Measurements from ENCODE around the gene FLII.

Gene FLII

DNA sequence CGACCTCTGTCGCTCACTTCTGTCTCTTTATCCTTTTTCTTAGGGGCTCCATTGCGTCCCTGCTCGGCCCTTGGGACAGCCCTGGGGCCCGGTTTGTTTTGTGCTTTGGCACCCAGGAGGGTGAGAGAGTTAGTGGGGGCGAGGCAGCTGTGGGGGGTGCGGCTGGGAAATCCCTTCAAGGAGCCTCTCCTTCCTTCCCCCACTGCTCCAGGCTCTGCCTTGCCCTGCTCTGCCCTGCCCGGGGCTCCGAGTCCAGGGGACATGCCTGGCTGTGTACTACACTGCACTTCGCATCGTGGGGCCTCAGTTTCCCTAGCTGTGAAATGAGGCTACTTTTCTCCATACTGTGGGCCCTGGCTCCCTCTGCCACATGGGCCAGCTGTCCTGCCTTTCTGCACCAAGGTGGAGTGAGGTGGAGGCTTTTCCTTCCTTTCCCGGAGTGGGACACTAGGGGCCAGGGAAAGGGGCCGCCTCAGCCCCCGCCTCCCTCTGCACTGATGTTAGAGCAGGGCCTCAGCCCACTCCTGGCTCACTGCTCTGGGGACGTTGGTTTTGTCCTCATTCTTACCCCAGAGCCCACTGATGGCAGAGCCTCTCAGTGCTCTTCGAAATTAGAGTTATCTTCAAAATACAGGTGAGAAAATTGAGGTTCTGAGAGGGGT, 32.1 kb downstream of the FLII start (continued):
- TF ChIP-seq, protein P1, sequence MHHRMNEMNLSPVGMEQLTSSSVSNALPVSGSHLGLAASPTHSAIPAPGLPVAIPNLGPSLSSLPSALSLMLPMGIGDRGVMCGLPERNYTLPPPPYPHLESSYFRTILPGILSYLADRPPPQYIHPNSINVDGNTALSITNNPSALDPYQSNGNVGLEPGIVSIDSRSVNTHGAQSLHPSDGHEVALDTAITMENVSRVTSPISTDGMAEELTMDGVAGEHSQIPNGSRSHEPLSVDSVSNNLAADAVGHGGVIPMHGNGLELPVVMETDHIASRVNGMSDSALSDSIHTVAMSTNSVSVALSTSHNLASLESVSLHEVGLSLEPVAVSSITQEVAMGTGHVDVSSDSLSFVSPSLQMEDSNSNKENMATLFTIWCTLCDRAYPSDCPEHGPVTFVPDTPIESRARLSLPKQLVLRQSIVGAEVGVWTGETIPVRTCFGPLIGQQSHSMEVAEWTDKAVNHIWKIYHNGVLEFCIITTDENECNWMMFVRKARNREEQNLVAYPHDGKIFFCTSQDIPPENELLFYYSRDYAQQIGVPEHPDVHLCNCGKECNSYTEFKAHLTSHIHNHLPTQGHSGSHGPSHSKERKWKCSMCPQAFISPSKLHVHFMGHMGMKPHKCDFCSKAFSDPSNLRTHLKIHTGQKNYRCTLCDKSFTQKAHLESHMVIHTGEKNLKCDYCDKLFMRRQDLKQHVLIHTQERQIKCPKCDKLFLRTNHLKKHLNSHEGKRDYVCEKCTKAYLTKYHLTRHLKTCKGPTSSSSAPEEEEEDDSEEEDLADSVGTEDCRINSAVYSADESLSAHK (tag by site-specific recombination; IDR thresholded peaks at IDR 0.05), result no peak
- TF ChIP-seq ZNF623 (tag by site-specific recombination; IDR thresholded peaks at IDR 0.05) (no peak; the same call in 1 of the 2 replicates), ZNF366 (tag by site-specific recombination; conservative IDR thresholded peaks at IDR 0.05) (no peak), ZNF10 (tag by site-specific recombination; IDR thresholded peaks at IDR 0.05) (no peak)
- TF ChIP-seq, protein P2, sequence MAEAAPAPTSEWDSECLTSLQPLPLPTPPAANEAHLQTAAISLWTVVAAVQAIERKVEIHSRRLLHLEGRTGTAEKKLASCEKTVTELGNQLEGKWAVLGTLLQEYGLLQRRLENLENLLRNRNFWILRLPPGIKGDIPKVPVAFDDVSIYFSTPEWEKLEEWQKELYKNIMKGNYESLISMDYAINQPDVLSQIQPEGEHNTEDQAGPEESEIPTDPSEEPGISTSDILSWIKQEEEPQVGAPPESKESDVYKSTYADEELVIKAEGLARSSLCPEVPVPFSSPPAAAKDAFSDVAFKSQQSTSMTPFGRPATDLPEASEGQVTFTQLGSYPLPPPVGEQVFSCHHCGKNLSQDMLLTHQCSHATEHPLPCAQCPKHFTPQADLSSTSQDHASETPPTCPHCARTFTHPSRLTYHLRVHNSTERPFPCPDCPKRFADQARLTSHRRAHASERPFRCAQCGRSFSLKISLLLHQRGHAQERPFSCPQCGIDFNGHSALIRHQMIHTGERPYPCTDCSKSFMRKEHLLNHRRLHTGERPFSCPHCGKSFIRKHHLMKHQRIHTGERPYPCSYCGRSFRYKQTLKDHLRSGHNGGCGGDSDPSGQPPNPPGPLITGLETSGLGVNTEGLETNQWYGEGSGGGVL (tag by site-specific recombination; IDR thresholded peaks at IDR 0.05), result peak; percentile 92
- TF ChIP-seq, protein P3, sequence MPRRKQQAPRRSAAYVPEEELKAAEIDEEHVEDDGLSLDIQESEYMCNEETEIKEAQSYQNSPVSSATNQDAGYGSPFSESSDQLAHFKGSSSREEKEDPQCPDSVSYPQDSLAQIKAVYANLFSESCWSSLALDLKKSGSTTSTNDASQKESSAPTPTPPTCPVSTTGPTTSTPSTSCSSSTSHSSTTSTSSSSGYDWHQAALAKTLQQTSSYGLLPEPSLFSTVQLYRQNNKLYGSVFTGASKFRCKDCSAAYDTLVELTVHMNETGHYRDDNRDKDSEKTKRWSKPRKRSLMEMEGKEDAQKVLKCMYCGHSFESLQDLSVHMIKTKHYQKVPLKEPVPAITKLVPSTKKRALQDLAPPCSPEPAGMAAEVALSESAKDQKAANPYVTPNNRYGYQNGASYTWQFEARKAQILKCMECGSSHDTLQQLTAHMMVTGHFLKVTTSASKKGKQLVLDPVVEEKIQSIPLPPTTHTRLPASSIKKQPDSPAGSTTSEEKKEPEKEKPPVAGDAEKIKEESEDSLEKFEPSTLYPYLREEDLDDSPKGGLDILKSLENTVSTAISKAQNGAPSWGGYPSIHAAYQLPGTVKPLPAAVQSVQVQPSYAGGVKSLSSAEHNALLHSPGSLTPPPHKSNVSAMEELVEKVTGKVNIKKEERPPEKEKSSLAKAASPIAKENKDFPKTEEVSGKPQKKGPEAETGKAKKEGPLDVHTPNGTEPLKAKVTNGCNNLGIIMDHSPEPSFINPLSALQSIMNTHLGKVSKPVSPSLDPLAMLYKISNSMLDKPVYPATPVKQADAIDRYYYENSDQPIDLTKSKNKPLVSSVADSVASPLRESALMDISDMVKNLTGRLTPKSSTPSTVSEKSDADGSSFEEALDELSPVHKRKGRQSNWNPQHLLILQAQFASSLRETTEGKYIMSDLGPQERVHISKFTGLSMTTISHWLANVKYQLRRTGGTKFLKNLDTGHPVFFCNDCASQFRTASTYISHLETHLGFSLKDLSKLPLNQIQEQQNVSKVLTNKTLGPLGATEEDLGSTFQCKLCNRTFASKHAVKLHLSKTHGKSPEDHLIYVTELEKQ (tag by site-specific recombination; IDR thresholded peaks at IDR 0.05; ENCODE audit: borderline replicate concordance), result no peak

DNA sequence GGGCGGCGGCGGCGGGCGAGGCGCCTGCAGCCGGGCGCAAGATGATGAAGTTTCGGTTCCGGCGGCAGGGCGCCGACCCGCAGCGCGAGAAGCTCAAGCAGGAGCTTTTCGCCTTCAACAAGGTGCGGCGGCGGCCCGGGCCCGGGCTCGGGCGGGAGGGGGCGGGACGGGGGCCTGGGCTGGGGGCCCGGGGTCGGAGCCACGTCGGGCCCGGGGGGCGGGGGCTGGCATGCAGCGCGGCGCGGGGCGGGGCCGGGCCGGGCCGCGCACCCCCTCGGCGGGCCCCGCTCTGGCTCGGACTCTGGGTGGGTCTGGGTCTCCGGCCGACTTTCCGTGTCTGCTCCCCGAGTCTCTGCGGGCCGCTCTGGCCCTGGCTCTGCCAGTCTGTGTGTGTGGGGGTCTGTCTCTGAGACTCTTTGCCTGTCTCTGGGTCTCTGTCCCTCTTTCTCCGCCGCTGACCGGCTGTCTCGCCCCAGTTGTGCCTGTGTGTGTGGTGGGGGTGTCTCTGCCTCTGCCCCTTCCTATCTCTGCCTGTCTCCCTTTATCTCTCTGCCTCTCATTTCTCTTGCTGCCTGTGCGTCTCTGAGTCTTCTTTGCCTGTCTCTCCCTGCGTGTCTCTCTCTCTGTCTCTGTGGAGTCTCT, 32.8 kb downstream of the FLII start:
- Histone ChIP-seq H3K36me3 (ENCODE audit: control insufficient read depth in 2 of 2, insufficient read depth in 1 of 2, low read length in 2 of 2) (peaks cover 0 to 7% of the 10 kb centered on the region in 2 experiments; a peak in 1 of 3 replicates), H3K9me3 (ENCODE audit: control insufficient read depth, insufficient read depth, low read depth, low read length) (no peaks in the 10 kb centered on the region), H3K27ac (ENCODE audit: extremely low read depth, low read depth, low read length) (peak overlapping the region; percentile 68; the same call in 1 of the 2 replicates), H3K4me1 (ENCODE audit: control insufficient read depth, insufficient read depth, low read length) (peaks cover 4% of the 10 kb centered on the region; the same call in 1 of the 2 replicates), H3K4me3 (ENCODE audit: low read depth, low read length) (peak overlapping the region; percentile 48)
- POLR2A ChIA-PET, result no interaction called here
- CTCF ChIA-PET, result interaction anchor here (0.6 kb wide), 1 partner anchor 87 kb away, joined by 3 read pairs; no protein-coding TSS in a partner anchor
- no peak for TF ChIP-seq ZNF223 (tag by site-specific recombination; IDR thresholded peaks at IDR 0.05)
- no peak for TF ChIP-seq ZFP41 (tag by site-specific recombination; IDR thresholded peaks at IDR 0.05; ENCODE audit: borderline replicate concordance)
- TF ChIP-seq ZBTB20 (tag by site-specific recombination; IDR thresholded peaks at IDR 0.05), result peak; percentile 75; the same call in 1 of the 2 replicates
- TF ChIP-seq, protein P4, sequence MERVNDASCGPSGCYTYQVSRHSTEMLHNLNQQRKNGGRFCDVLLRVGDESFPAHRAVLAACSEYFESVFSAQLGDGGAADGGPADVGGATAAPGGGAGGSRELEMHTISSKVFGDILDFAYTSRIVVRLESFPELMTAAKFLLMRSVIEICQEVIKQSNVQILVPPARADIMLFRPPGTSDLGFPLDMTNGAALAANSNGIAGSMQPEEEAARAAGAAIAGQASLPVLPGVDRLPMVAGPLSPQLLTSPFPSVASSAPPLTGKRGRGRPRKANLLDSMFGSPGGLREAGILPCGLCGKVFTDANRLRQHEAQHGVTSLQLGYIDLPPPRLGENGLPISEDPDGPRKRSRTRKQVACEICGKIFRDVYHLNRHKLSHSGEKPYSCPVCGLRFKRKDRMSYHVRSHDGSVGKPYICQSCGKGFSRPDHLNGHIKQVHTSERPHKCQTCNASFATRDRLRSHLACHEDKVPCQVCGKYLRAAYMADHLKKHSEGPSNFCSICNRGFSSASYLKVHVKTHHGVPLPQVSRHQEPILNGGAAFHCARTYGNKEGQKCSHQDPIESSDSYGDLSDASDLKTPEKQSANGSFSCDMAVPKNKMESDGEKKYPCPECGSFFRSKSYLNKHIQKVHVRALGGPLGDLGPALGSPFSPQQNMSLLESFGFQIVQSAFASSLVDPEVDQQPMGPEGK (tag by site-specific recombination; IDR thresholded peaks at IDR 0.05), result peak; percentile 80
- TF ChIP-seq ZNF776 (tag by site-specific recombination; IDR thresholded peaks at IDR 0.05; ENCODE audit: borderline replicate concordance), result no peak
- TF ChIP-seq TCF7L2 (IDR thresholded peaks at IDR 0.05; ENCODE audit: borderline replicate concordance, low read depth, low read length), result no peak
- TF ChIP-seq REPIN1 (tag by site-specific recombination; IDR thresholded peaks at IDR 0.05; ENCODE audit: low read depth), result no peak
- TF ChIP-seq OSR2 (tag by site-specific recombination; IDR thresholded peaks at IDR 0.05), result no peak
- no peak for TF ChIP-seq ZNF175 (tag by site-specific recombination; IDR thresholded peaks at IDR 0.05)
- peak; percentile 65; the same call in 1 of the 2 replicates for TF ChIP-seq ZBTB7A (tag by site-specific recombination; IDR thresholded peaks at IDR 0.05; ENCODE audit: low read depth)
- TF ChIP-seq ZNF600 (tag by site-specific recombination; IDR thresholded peaks at IDR 0.05), result 0 out of 2 replicates have a peak, but pooled peaks have one; percentile 10
- TF ChIP-seq KLF1 (tag by site-specific recombination; IDR thresholded peaks at IDR 0.05), result 0 out of 2 replicates have a peak, but pooled peaks have one; percentile 8
- TF ChIP-seq ZFP3 (tag by site-specific recombination; IDR thresholded peaks at IDR 0.05; ENCODE audit: low read depth), result no peak
- peak; percentile 88 for TF ChIP-seq ZBTB8A (tag by site-specific recombination; IDR thresholded peaks at IDR 0.05)
- TF ChIP-seq ZNF2 (tag by site-specific recombination; IDR thresholded peaks at IDR 0.05), result peak; percentile 42; the same call in 1 of the 2 replicates
- no peak; the same call in 1 of the 2 replicates for TF ChIP-seq ZNF623 (tag by site-specific recombination; IDR thresholded peaks at IDR 0.05)
- TF ChIP-seq ZFHX2 (tag by site-specific recombination; conservative IDR thresholded peaks at IDR 0.05), result 0 out of 2 replicates have a peak, but pooled peaks have one; percentile 37
- TF ChIP-seq ZNF792 (tag by site-specific recombination; IDR thresholded peaks at IDR 0.05), result no peak
- TF ChIP-seq ZNF174 (tag by site-specific recombination; IDR thresholded peaks at IDR 0.05), result no peak
- no peak for TF ChIP-seq YY1 (tag by site-specific recombination; IDR thresholded peaks at IDR 0.05)
- TF ChIP-seq ZNF76 (tag by site-specific recombination; IDR thresholded peaks at IDR 0.05; ENCODE audit: borderline replicate concordance, low read depth), result no peak; the same call in 1 of the 2 replicates

Data from HEK293 (cell line).